Renal cortex interstitium (tissue), 11 donors: ENCODE measurements around the gene PIEZO1. TPM values are rescaled to one million over a fixed set of nuclear protein-coding genes. Genes with fewer than 3 reads are reported as not detected.

ENCODE experiments used
- DNase-seq, 11 donors: peaks; one replicate each; pipeline ENCODE4 v3.0.0-alpha.2; 2013; ENCODE audit warnings: low read depth in 9 of 11, low spot score in 4 of 11; ENCODE audit errors: extremely low read depth in 1 of 11
- polyA plus RNA-seq, 3 donors: library from polyadenylated mRNA; unstranded; fragments of 120-200 nt; gene quantifications; one replicate each; pipeline ENCODE4 v1.2.1, GENCODE V29; 2013; ENCODE audit not compliant: insufficient read length in 3 of 3

Gene PIEZO1
- polyA plus RNA-seq, 3 donors: 31.6 to 70.3 (median 48.9) TPM

DNA sequence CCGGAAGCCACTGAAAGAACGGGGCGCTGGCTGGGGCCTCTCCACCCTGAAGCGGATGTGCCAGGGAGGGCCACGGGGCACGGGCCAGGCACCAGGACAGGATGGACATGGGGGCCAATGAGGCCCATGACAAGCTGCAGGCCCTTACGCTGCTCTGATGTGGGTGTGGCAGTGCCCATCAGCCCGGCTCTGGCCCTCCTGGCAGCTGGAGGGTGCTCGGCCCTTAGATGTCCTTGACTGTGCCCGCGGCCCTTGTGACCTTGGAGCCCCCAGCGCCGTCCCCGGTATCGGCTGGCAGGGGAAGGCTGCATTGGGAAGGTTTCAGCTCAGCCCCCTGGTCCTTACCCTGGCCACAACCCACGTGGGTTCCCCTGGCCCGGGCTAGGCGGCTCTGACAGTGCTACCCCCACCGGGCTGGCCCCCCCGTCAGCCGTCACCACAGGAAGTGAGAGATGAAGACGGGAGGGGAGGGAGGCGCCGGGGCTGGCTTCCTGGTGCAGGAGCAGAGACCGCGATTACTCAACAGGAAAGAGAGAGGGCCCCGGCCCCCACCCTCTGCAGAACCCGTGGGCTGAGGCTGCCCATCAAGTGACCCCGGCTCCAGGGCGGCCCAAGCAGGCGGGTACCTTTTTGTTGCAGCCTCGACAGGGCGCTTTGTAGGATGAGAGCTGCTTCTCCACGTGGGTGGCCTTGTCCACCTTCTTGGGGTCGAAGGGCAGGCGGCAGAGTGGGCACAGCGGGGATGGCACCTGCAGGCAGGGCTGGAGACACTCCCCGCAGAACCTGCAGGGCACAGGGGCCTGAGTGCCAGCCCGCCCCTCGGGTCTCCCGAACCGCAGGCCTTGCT lies 84.2 kb downstream of the PIEZO1 start:
- peak in 6 of 11 donors; percentile 19 to 47 (median 43) for DNase-seq

DNA sequence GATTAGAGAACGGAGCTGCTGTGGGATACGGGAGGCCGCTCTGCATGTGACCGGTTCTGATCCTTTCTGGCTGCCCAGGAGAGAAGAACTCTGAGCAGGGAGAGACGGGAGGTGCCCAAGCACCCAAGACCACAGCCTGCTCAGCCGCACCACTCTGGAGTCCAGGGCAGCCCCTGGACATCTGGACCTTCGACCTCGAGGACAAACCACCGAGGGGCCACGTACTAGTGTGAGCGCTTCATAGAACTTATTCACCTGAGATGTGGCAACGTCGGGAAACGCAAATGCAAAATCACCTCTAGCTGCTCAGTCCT lies 84.7 kb downstream of the PIEZO1 start:
- no peak for DNase-seq

DNA sequence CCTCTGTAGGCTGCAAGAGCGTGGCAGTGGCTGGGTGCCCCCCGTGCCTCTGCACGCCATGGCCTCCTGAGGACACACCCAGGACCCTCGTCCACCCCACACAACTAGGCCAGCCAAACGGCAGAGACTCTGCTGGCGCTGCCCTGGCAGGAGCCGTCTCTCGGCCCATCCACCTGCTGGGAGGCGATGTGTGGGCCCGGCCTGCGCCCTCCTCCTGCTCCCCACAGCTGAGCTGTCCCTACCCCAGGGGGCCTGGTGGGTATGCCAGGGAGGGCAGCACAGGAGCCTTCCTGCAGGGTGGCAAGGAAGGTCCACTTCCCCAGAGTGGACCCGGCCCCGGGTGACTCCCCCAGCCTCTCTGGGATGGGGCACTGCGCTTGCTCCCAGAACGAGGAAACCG lies 85.8 kb downstream of the PIEZO1 start:
- no peak for DNase-seq

DNA sequence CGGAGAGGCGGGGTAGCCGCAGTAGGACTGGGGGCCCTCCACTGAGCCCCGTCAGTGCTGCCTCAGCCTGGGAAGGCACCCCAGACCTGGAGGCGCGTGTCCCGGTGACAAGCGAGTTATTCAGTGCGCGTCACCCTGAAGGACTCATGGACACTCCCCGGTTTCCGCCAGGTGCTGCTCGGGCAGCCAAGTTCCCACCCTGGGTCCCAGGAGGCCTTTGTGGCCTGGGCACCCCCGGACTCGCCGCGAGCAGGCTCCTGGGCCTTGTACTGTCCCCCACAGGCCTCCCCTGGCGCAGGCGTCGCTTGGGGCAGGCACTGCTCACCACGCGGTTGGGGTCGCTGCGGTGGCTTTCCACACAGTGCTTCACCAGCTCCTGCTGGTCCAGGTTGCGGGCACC lies 86.4 kb downstream of the PIEZO1 start:
- no peak for DNase-seq

DNA sequence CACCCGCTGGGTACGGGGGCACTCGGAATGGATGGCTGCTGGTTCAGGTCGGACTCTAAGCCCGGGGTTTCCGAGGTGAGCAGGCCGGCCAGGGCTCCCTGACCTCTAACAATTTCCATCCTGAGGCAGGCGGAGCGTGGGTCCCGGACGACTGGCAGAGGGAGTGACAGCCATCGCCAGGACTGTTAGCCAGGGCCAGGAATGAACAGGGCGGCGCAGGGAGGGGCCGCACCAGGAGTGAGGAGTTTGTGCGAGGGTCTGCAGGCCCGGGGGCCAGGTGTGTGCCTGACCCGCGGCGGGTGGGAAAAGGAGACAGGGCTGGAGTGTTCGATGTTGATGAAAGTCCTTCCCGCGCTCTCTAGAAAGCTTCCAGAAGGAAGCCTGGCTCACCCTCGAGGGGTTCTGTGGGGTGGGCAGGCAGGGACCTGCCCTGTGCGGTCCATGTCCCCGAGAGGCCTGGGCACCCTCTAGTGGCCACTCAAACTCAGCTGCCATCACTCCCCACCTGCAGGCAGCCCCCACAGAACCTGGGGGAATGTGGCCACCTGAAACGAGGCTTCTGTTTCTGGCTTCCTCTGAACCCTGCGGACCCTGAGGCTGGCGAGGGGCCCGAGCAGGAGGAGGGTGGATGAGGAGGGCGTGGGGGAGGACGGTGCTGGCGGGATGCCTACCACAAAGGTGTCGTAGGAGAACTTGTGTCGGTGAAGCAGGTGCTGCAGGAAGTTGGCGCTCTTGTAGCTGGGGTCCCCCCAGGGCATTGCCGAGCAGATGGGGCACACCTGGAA lies 87.0 kb downstream of the PIEZO1 start:
- DNase-seq: no peak

DNA sequence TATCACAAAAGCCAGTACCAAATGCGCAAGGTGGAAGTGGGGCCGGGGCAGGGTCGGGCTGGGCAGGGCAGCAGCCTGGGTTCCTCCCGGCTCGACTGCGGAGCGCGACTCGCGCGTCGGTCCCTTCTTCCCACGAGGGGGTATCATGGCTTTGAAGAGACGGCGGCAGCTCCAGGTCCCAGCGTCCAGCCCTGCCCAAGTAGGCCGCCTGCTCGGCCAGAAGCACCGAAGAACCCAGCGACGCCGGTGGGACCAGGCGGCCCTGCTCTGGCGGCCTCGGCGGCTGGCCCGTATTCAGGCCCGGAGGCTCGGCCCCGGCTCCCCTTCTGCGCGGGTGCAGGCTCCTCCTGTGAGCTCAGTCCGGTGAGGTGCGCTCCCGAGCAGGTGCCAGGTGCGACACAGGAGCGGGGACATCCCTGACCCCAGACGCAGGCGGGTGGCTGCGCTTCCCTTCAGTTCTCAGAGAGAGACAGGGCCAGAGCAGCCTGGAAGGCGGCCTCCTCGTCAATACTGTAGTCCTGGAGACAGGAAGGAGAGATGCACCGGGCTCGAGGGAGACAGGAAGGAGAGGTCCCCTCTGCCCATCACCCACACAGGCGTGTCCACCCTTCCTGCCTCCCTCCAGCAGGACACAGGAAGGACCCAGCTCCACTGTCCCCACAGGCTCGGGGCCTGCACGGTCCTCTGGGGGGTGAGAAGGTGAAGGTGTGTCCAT lies 87.7 kb downstream of the PIEZO1 start:
- no peak for DNase-seq

DNA sequence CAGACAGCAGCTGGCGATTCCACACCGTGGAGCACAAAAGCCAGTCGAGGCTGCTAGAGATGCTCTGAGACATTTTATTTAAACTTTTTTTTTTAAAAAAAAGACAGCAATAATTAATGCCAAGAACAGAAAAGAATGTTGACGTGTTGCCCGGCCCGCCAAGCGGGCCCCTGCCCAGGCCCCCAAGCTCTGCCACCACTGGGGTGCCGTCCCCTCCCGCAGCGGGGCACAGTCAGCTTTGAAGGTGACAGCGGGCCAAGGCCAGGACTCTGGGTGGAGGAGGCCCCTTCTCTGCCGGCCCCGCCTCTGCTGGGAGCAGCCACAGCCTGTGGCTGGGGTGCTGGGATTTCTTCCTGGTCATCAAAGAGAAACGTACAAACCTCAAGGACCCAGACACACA lies 88.6 kb downstream of the PIEZO1 start:
- DNase-seq: no peak

DNA sequence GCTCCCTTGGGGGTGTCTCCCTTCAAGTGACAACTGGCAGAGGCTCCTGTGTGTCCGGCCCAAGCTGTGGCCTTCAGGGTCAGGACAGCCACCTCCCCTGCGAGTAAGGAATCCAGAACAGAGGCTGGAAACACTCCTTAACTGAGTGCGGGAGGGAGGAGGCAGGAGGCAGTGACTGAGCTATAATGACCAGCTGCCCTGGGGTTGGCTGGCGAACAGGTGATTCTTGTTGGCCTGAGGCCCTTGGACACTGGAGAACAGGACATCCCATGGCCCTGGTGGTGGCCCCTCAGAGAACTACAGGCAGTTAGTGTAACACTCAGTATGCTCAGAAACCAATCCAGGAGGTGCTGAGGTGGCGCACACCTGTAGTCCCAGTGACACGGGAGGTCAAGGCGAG lies 89.3 kb downstream of the PIEZO1 start:
- DNase-seq: no peak

DNA sequence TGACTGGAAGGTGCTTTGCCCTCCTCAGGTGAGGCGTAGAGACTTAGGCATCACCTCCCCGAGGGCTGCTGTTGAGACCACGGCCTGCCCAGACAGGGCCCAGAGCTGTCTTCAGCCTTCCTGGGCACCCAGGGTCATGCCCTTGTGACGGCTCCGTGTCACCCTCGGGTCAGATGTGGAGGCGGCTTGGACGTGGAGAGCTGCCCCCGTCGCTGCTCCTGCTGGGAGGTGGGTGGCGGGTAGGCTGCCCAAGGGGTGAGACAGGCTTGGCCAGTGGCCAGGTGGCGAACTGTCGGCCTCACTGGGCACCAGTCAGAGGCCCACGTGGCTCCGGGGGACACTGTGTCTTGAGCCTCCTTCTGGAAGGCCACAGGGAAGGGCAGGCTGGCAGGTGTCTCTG lies 89.8 kb downstream of the PIEZO1 start:
- DNase-seq: no peak

DNA sequence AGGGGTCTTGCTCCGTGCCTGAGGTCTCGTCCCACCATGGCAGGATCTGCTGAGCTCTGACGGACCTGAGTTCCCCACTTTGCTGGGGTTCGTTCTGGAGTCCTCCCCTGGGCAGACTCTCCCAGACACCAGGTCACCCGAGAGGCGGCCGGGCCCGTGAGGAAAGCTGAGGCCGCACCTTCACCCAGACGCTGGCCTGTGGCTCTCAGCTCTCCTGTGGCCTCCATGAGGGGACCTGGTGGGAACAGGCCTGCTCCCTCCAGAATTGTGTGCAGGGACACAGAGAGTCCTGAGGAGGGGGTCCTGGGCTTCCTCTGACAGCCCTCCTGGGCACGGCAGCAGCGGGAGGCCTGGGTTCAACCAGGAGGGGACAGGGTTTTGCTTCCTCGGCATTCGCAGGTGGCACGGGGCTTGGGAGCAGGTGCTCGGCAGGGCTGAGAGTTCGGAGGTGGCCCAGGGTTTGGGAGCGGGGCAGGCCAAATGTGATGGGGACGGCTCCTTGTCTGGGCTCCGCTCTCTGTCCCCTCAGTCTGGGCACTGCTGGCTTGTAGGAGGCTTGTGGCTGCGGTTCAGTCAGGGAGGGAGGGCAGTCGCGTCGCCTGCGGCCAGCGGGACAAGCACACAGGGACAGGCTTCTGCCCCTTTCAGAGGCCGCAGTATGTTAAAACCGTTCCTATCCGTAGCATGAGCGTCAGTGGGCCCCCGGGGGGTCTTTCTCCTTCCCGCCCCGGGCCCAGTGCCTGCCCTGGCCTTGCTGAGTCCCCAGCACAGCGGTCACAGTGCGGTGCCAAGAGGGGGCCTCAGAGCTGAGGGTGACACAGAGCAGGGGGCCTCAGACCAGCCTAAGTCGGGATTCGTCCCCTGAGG lies 90.6 kb downstream of the PIEZO1 start:
- DNase-seq: no peak

DNA sequence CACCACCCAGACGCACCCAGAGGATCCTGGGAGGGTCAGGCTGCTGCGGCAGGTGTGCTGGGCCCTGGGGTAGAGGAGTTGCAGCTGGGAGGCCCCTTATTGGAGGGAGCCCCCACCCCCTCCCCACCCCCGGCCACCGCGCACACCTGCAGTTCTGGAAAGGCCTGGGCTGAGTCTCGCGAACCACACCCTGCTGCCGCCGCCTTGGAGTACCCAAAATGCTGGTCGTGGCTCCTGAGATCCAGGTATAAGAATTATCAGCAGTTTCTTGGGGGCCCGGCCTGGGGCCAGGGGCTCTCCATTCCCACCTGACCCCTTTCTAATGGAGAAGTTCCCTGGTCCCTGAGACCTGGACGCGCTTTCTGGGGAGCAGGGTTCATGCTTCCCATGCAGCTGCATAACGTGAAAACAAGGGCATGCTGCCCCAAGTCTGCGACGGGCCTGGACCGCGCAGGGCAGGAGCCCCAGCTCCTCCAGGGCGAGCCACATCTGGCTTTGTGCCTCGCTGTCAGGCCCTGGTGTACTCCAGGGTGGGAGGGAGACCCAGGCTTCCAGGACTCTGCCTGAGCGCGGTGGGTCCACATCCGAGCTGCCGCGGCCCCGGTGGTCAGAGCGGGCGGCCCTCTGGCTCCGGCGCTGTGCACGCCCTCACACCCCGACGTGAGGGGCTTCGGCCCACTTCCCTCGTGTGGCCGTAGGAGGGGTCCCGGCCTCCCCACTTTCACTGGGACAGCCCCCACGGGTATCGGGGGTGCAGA lies 91.4 kb downstream of the PIEZO1 start:
- DNase-seq: no peak

DNA sequence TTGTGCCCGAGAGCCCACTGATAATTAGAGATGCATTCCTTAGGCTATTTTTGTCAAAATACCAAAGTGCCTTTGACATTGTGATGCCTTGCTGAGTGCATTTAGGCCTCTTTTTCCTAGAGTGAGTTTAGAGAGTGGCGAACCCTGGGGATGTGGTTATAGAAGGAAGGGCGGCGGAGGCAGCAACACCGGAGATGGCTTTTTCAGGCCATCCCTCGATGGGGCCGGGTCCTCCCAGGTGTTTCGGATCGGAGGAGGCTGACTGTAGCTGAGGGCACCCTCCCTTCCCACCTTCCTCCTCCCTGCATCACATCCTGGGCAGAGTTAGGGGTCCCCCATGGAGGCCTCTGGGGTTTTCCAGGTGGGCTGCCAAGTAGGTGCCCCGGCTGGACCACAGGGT lies 92.2 kb downstream of the PIEZO1 start:
- DNase-seq: no peak

DNA sequence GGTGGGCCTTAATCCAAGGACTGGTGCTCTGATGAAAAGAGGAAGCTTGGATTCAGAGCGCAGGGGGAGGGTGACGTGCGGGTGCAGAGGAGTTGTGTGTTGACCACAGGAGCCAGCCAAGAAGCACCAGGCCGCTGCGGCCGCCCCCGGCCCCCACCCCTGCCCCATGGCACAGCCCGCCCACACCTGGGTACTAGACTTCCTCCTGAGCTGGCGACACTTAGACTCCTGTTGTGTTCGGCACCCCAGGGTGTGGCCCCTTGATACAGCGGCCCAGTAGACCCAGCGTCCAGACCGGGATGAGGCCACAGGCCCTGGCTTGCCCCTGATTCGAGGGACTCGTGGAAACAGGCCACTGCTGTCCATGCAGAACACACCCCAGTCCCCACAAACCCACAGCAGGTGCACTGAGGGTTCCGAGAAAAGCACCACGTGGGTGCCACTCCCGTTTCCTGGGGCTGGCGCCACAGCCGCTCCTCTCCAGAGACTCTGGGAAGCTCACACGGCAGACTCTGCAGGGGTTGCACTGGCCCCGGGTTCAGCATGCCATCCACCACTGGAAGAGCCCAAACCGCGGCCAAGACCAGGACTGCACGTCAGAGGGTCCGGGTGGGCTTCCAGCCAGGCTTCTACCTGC lies 93.0 kb downstream of the PIEZO1 start:
- DNase-seq: no peak

DNA sequence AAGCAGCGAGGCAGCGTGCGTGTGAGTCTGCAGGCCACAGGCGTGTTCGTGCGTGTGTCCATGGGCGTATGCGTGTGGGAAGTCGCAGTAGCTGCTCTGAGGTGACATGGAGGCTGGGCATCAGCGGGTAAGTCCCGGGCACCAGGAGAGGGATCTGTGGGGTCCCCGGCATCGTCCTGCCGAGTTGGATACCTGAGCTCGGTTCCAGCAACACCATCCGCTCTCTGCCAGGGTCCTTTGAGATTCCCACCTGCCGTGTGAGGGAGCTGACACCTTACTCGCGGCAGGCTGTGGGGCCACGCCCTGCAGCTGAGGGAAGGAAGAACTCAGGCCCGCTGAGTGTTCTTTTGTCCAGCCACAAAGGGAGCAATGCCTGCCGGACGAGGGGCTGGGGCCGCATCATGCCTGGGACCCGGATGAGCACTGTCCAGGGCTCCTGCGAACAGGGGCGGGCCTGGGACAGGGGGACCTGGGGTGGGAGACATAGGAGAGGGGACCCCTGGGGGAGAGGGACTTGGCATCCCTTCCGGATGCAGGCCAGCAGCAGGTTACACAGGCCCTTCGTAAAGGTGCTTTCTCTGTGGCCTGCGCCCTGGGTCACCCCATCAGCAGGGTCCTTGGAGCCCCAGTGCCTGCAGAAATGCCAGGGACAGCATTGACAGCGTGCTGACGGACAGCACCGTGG lies 93.7 kb downstream of the PIEZO1 start:
- no peak for DNase-seq

DNA sequence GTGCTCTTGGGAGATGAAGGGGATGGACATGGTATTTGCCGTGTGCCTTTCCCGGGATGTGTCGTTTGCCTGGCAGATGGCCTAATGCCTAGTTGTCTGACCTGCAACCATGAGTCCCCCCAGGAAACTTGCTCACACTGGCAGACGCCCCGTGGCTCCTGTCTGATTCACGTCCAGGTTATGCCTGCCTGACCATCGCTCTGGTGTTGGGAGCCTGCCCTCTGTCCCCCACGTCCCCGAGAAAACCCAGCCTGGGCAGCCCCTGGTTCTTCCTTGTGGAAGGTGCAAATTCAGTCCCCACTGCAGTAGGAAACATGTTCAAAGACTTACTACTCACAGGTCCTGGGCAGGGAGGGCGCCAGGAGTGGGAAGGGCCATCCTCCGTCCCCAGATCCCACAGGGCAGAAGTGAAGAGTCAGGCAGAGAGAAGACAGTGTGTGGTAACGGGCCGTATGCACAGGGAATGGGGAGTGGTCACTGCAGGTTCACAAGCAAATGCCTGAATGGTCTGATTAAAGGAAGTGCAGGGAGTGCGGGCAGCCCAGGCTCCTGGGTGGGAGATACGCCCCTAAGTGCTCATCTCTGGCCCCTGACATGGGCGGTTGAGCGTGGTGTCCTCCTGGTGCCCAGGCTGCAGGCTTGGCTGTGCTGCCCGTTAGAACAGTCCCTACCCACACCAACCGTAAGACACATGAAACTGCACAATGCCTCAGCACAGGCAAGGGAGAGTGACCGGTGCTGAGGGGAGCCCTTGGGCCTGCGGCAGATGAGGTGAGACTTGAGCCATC lies 94.5 kb downstream of the PIEZO1 start:
- DNase-seq: no peak

DNA sequence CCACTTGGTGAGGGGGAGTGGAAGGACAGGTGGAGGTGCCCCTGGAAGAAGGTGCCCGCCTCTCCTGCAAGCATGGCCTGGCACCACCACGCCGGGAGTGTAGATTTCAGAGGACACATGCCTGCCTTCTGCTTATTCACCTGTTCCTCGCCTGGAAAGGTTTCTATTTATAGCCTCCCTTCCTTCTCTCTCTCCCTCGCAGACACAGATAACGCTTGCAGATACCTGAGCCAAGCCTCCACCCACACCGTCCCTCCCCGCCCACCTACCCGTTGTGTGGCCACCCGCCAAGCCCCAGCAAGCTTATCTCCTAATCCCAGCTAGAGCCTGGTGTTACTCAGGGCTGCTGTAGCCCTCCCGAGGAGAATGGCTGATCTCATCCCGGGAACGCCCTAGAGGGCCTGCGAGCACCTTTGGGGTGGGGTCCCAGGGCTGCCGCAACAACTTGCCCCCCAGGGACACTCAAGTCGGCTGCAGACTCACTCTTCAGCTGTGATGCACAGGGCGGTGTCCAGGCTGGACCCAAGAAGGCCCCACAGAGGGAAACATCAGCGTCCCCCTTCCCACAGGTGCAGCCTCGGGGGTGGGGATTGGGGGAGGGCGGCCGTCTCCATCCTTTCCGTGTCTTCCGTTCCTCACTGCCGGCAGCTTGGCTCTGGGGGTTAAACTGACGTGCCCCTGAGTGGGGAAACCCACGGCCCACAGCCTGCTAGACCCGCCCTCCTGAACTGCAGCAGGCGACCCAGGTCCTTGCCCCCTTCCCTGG lies 96.8 kb downstream of the PIEZO1 start:
- no peak for DNase-seq
